Naive thymus-derived CD4-positive, alpha-beta T cell (primary cell): ENCODE data around the gene SUSD2. TPM values are rescaled to one million over a fixed set of nuclear protein-coding genes. Genes with fewer than 3 reads are reported as not detected.

Experiments
- ATAC-seq: fragments of 150-1000 bp; cut with Tn5 transposase; 2 replicates; pipeline ENCODE4 v1.10.0; 2021; ENCODE audit warnings: mild to moderate bottlenecking, moderate library complexity
- CTCF ChIA-PET: fragments of 350-600 bp; sonication (Branson Sonifier 250); formaldehyde crosslinking; loops from one replicate; lab custom pipeline; 2021; ENCODE audit warnings: antibody characterized with exemption; lab: Charles Lee
- POLR2A ChIA-PET: fragments of 350-600 bp; sonication (Branson Sonifier 250); formaldehyde crosslinking; loops from one replicate; lab custom pipeline; 2021; ENCODE audit warnings: antibody characterized with exemption, inconsistent platforms; lab: Charles Lee
- DNase-seq, 9 donors: peaks; one replicate each; pipeline versions ENCODE4 v3.0.0 to v3.0.0-alpha.2; 2020 to 2022; ENCODE audit warnings: mixed read lengths in 1 of 9
- H3K27ac ChIP-seq: one replicate; pipeline ENCODE4 v1.7.0; 2013; ENCODE audit warnings: mild to moderate bottlenecking, low read depth, low read length, moderate library complexity
- H3K27me3 ChIP-seq, 2 donors: one replicate each; pipeline ENCODE4 v1.7.0; 2013; ENCODE audit warnings: low read length in 2 of 2, mild to moderate bottlenecking in 2 of 2, moderate library complexity in 2 of 2; ENCODE audit not compliant: control insufficient read depth in 2 of 2, insufficient read depth in 2 of 2
- H3K36me3 ChIP-seq, 3 experiments: 1 replicate in 2 of 3; 2 replicates in 1 of 3; pipeline ENCODE4 v1.7.0; 2013; ENCODE audit warnings: low read length in 3 of 3, mild to moderate bottlenecking in 3 of 3, moderate library complexity in 1 of 3; ENCODE audit not compliant: insufficient read depth in 3 of 3, control insufficient read depth in 2 of 3
- H3K4me1 ChIP-seq, 2 donors: one replicate each; pipeline ENCODE4 v1.7.0; 2013; ENCODE audit warnings: low read length in 2 of 2, mild to moderate bottlenecking in 2 of 2, moderate library complexity in 1 of 2; ENCODE audit not compliant: control insufficient read depth in 2 of 2, insufficient read depth in 2 of 2
- H3K4me3 ChIP-seq: 2 replicates; pipeline ENCODE4 v1.7.0; 2013; ENCODE audit warnings: mild to moderate bottlenecking, low read length
- H3K9me3 ChIP-seq, 3 experiments: 1 replicate in 2 of 3; 2 replicates in 1 of 3; pipeline ENCODE4 v1.7.0; 2013; ENCODE audit warnings: low read length in 3 of 3; ENCODE audit not compliant: control insufficient read depth in 2 of 3
- H3K27ac Mint-ChIP-seq, 9 donors: one replicate each; pipeline ENCODE4 v1.8.0; 2020 to 2022; ENCODE audit warnings: mixed read lengths in 9 of 9, mild to moderate bottlenecking in 8 of 9, moderate library complexity in 5 of 9, inconsistent platforms in 2 of 9
- H3K27me3 Mint-ChIP-seq, 5 donors: one replicate each; pipeline ENCODE4 v1.8.0; 2021 to 2022; ENCODE audit warnings: mixed read lengths in 5 of 5, mild to moderate bottlenecking in 1 of 5
- H3K36me3 Mint-ChIP-seq, 5 donors: one replicate each; pipeline ENCODE4 v1.8.0; 2020 to 2022; ENCODE audit warnings: mixed read lengths in 5 of 5, mild to moderate bottlenecking in 3 of 5, inconsistent platforms in 1 of 5
- H3K4me1 Mint-ChIP-seq, 7 donors: one replicate each; pipeline ENCODE4 v1.8.0; 2020 to 2022; ENCODE audit warnings: mixed read lengths in 7 of 7, mild to moderate bottlenecking in 3 of 7, inconsistent platforms in 1 of 7
- H3K4me3 Mint-ChIP-seq, 10 donors: one replicate each; pipeline ENCODE4 v1.8.0; 2020 to 2022; ENCODE audit warnings: mild to moderate bottlenecking in 10 of 10, mixed read lengths in 10 of 10, moderate library complexity in 6 of 10, inconsistent platforms in 2 of 10
- H3K9me3 Mint-ChIP-seq, 11 donors: one replicate each; pipeline ENCODE4 v1.8.0; 2020 to 2022; ENCODE audit warnings: mixed read lengths in 11 of 11, mild to moderate bottlenecking in 4 of 11, inconsistent platforms in 1 of 11, moderate library complexity in 1 of 11
- intact Hi-C, 2 donors: fragments of 100-400 bp; cut with micrococcal nuclease; formaldehyde crosslinking; loops; one replicate each; pipeline ENCODE4 v1.15.1; 2023
- polyA plus RNA-seq, 2 donors: library from polyadenylated mRNA; unstranded; fragments of 300-500 nt; fragmentation: Illumina TruSeq; gene quantifications; one replicate each; pipeline ENCODE4 v1.2.3, GENCODE V29; 2021
- total RNA-seq, 6 experiments: library from RNA in 5 of 6; stranded (reverse) in 5 of 6; gene quantifications; 1 replicate in 5 of 6; 2 replicates in 1 of 6; pipeline ENCODE4 v1.2.3 and lab custom pipeline; 2021 to 2026

Gene SUSD2
- total and polyA plus RNA-seq, 7 experiments from 2014 or later, result 0.40 to 2.3 (median 1.4) TPM; not detected in 1

GRCh38 chr22:24146791-24147353 lies 34.4 kb upstream of the SUSD2 start:
- intact Hi-C loops, result loop anchor here in 1 of 2 donors (1.0 kb wide), 1 partner anchor 10 kb away; no protein-coding TSS in a partner anchor
- H3K36me3 ChIP-seq, result peaks cover 0 to 5% (median 0%) of the 10 kb centered on the region in 3 experiments
- no peaks in the 10 kb centered on the region for H3K9me3 Mint-ChIP-seq
- ATAC-seq (no peak), DNase-seq (no peak)
- H3K9me3 ChIP-seq, result no peaks in the 10 kb centered on the region
- no peaks in the 10 kb centered on the region for H3K27me3 Mint-ChIP-seq
- peak overlapping the region; percentile 36 for H3K27ac ChIP-seq
- ChIA-PET POLR2A (interaction anchor here (1.4 to 19.7 kb wide), 4 partner anchors 11 to 124 kb away, joined by 3 to 296 read pairs (median 5); partner anchors contain the start of gene SPECC1L), CTCF (interaction anchor here (1.2 to 8.4 kb wide), 2 partner anchors 8 to 40 kb away, joined by 6 to 53 read pairs; no protein-coding TSS in a partner anchor)
- H3K4me3 ChIP-seq, result no peak overlapping the region
- H3K27ac Mint-ChIP-seq, result peak overlapping the region in 8 of 9 donors; percentile 20 to 91 (median 71)
- H3K4me1 ChIP-seq, result peaks cover 29 to 56% of the 10 kb centered on the region in 2 donors
- H3K4me1 Mint-ChIP-seq, result peaks cover 45 to 95% (median 92%) of the 10 kb centered on the region in 7 donors
- peaks cover 0 to 20% (median 0%) of the 10 kb centered on the region in 5 donors for H3K36me3 Mint-ChIP-seq
- peak overlapping the region in 3 of 10 donors; percentile 6 to 80 (median 48) for H3K4me3 Mint-ChIP-seq
- no peaks in the 10 kb centered on the region for H3K27me3 ChIP-seq

GRCh38 chr22:24147666-24148065 lies 33.6 kb upstream of the SUSD2 start:
- peaks cover 47 to 95% (median 92%) of the 10 kb centered on the region in 7 donors for H3K4me1 Mint-ChIP-seq
- H3K27me3 Mint-ChIP-seq, result no peaks in the 10 kb centered on the region
- no peak for ATAC-seq
- peaks cover 26 to 55% of the 10 kb centered on the region in 2 donors for H3K4me1 ChIP-seq
- H3K4me3 ChIP-seq, result no peak overlapping the region
- peak overlapping the region; percentile 76 to 91 (median 86) for H3K27ac Mint-ChIP-seq
- DNase-seq, result no peak
- POLR2A ChIA-PET, result interaction anchor here (19.7 kb wide), 1 partner anchor 12 kb away, joined by 296 read pairs; no protein-coding TSS in a partner anchor
- H3K9me3 Mint-ChIP-seq, result peaks cover 0 to 2% (median 0%) of the 10 kb centered on the region in 11 donors
- peaks cover 0 to 5% (median 0%) of the 10 kb centered on the region in 3 experiments for H3K36me3 ChIP-seq
- CTCF ChIA-PET, result interaction anchor here (0.6 to 8.4 kb wide), 2 partner anchors 7 to 15 kb away, joined by 4 to 53 read pairs; no protein-coding TSS in a partner anchor
- no peaks in the 10 kb centered on the region for H3K9me3 ChIP-seq
- H3K27ac ChIP-seq, result peak overlapping the region; percentile 31
- peaks cover 0 to 20% (median 0%) of the 10 kb centered on the region in 5 donors for H3K36me3 Mint-ChIP-seq
- H3K4me3 Mint-ChIP-seq, result peak overlapping the region in 7 of 10 donors; percentile 30 to 55 (median 45)
- H3K27me3 ChIP-seq, result no peaks in the 10 kb centered on the region
- intact Hi-C loops, result no loop called here

GRCh38 chr22:24148266-24149197 lies 32.8 kb upstream of the SUSD2 start:
- ATAC-seq (no peak), DNase-seq (no peak)
- intact Hi-C loops, result no loop called here
- no peaks in the 10 kb centered on the region for H3K27me3 ChIP-seq
- H3K4me1 Mint-ChIP-seq, result peaks cover 51 to 96% (median 92%) of the 10 kb centered on the region in 7 donors
- H3K27ac Mint-ChIP-seq, result peak overlapping the region in 8 of 9 donors; percentile 42 to 99 (median 89)
- H3K4me3 Mint-ChIP-seq, result no peak overlapping the region
- ChIA-PET POLR2A (interaction anchor here (19.7 kb wide), 1 partner anchor 11 kb away, joined by 296 read pairs; no protein-coding TSS in a partner anchor), CTCF (interaction anchor here (0.6 kb wide), 1 partner anchor 15 kb away, joined by 4 read pairs; no protein-coding TSS in a partner anchor)
- no peak overlapping the region for H3K4me3 ChIP-seq
- H3K9me3 ChIP-seq, result no peaks in the 10 kb centered on the region
- peaks cover 35 to 62% of the 10 kb centered on the region in 2 donors for H3K4me1 ChIP-seq
- peaks cover 0 to 16% (median 0%) of the 10 kb centered on the region in 5 donors for H3K36me3 Mint-ChIP-seq
- no peaks in the 10 kb centered on the region for H3K27me3 Mint-ChIP-seq
- H3K36me3 ChIP-seq, result peaks cover 0 to 5% (median 0%) of the 10 kb centered on the region in 3 experiments
- H3K9me3 Mint-ChIP-seq, result peaks cover 0 to 2% (median 0%) of the 10 kb centered on the region in 11 donors
- peak overlapping the region; percentile 31 for H3K27ac ChIP-seq

- intact Hi-C loops, result no loop called here
- DNase-seq, result no peak
- Mint-ChIP-seq H3K27me3 (no peaks in the 10 kb centered on the region), H3K4me1 (peaks cover 58 to 96% (median 92%) of the 10 kb centered on the region in 7 donors), H3K27ac (peak overlapping the region in 8 of 9 donors; percentile 42 to 99 (median 89)), H3K4me3 (no peak overlapping the region), H3K36me3 (peaks cover 0 to 16% (median 0%) of the 10 kb centered on the region in 5 donors), H3K9me3 (peaks cover 0 to 2% (median 0%) of the 10 kb centered on the region in 11 donors)
- H3K36me3 ChIP-seq, result peaks cover 0 to 5% (median 0%) of the 10 kb centered on the region in 3 experiments
- H3K4me1 ChIP-seq, result peaks cover 41 to 65% of the 10 kb centered on the region in 2 donors
- POLR2A ChIA-PET, result interaction anchor here (19.7 kb wide), 1 partner anchor 10 kb away, joined by 296 read pairs; no protein-coding TSS in a partner anchor
- H3K9me3 ChIP-seq, result no peaks in the 10 kb centered on the region
- no peak for ATAC-seq
- H3K27me3 ChIP-seq, result no peaks in the 10 kb centered on the region
- H3K4me3 ChIP-seq, result no peak overlapping the region
- CTCF ChIA-PET, result no interaction called here
- peak overlapping the region; percentile 31 for H3K27ac ChIP-seq
Measured at GRCh38 chr22:24149198-24149590, 32.1 kb upstream of the SUSD2 start.

- peak overlapping the region; percentile 91 to 99 (median 97) for H3K27ac Mint-ChIP-seq
Measured at GRCh38 chr22:24153353-24153752, 27.9 kb upstream of the SUSD2 start.

More at GRCh38 chr22:24153353-24153752, 27.9 kb upstream of the SUSD2 start:
- Histone ChIP-seq H3K9me3 (no peaks in the 10 kb centered on the region), H3K27me3 (no peaks in the 10 kb centered on the region), H3K36me3 (peaks cover 0 to 9% (median 0%) of the 10 kb centered on the region in 3 experiments), H3K27ac (peak overlapping the region; percentile 79), H3K4me3 (peak overlapping the region; percentile 46), H3K4me1 (peaks cover 41 to 55% of the 10 kb centered on the region in 2 donors)
- peaks cover 0 to 2% (median 0%) of the 10 kb centered on the region in 11 donors for H3K9me3 Mint-ChIP-seq
- peaks cover 0 to 11% (median 0%) of the 10 kb centered on the region in 5 donors for H3K36me3 Mint-ChIP-seq
- intact Hi-C loops, result loop anchor here in 1 of 2 donors (5.0 kb wide), 1 partner anchor 799 kb away; the partner anchor contains the start of gene KIAA1671
- H3K4me1 Mint-ChIP-seq, result peaks cover 52 to 86% (median 80%) of the 10 kb centered on the region in 7 donors
- ChIA-PET POLR2A (interaction anchor here (0.5 to 14.4 kb wide), 8 partner anchors 12 to 927 kb away, joined by 3 to 296 read pairs (median 4); partner anchors contain the start of genes ADORA2A, CABIN1 and MIF), CTCF (interaction anchor here (0.8 to 7.9 kb wide), 6 partner anchors 10 to 142 kb away, joined by 3 to 109 read pairs (median 4); partner anchors contain the start of gene CABIN1)
- peak; percentile 34 for ATAC-seq
- peak in 7 of 9 donors; percentile 61 to 72 (median 68) for DNase-seq
- no peaks in the 10 kb centered on the region for H3K27me3 Mint-ChIP-seq
- peak overlapping the region; percentile 69 to 96 (median 86) for H3K4me3 Mint-ChIP-seq
